Measurements from ENCODE around the gene WDR27. TPM values are rescaled to one million over a fixed set of nuclear protein-coding genes. Genes with fewer than 3 reads are reported as not detected.

Gene WDR27
- total RNA-seq, 1 donor from 2014 or later: 16.8 TPM

DNA sequence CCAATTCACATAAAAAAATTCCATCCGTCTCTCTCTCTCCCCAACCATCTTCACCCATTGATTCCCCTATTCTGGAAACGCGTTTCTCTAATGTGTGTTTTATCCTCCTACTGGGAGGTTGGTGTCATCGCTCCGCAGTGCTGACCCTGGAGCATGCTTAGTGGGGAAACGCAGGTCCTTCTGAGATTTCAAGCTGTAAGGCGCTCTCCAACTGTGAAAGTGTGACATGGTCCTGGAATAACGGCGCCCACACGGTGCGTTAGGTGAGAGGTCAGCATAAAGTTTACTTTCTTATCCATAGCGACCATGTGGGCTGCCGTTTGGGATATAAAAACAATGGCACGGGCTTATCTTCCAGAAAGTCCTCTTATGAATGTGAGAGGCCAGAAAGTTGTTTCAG is 123.9 kb downstream of the WDR27 start:
- Histone ChIP-seq H3K36me3 (ENCODE audit: control insufficient read depth, insufficient read depth, low read length) (peaks cover 2% of the 10 kb centered on the region), H3K4me3 (ENCODE audit: low read depth, low read length) (no peak overlapping the region), H3K27me3 (ENCODE audit: control insufficient read depth, insufficient read depth, low read length) (no peaks in the 10 kb centered on the region)
- TF ChIP-seq, protein P1, sequence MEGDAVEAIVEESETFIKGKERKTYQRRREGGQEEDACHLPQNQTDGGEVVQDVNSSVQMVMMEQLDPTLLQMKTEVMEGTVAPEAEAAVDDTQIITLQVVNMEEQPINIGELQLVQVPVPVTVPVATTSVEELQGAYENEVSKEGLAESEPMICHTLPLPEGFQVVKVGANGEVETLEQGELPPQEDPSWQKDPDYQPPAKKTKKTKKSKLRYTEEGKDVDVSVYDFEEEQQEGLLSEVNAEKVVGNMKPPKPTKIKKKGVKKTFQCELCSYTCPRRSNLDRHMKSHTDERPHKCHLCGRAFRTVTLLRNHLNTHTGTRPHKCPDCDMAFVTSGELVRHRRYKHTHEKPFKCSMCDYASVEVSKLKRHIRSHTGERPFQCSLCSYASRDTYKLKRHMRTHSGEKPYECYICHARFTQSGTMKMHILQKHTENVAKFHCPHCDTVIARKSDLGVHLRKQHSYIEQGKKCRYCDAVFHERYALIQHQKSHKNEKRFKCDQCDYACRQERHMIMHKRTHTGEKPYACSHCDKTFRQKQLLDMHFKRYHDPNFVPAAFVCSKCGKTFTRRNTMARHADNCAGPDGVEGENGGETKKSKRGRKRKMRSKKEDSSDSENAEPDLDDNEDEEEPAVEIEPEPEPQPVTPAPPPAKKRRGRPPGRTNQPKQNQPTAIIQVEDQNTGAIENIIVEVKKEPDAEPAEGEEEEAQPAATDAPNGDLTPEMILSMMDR (IDR thresholded peaks at IDR 0.05; ENCODE audit: insufficient read depth, low read length, severe bottlenecking): no peak
- FAIRE-seq: no peak
- no peak for DNase-seq (ENCODE audit: low read depth)

DNA sequence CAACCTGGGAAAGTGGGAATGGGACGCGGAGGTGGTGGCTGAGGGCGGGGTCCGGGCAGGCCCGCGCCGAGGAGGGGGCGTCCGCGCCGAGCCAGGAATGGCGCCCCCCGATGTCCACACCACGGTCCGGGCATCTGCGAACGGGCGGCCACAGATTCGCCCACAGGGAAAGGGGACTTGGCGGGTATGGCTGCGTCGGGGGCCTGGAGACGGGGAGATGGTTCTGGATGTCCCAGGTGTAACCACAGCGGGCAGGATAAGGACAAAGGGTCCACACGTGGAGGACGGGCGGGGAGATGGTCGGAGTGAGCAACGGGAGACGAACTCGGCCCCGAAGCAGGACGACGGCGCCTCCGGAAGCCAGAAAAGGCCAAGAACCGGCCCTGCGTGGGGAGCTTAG is 124.6 kb downstream of the WDR27 start:
- H3K36me3 ChIP-seq (ENCODE audit: control insufficient read depth, insufficient read depth, low read length): peaks cover 2% of the 10 kb centered on the region
- TF ChIP-seq, protein P1 (IDR thresholded peaks at IDR 0.05; ENCODE audit: insufficient read depth, low read length, severe bottlenecking): no peak
- H3K27me3 ChIP-seq (ENCODE audit: control insufficient read depth, insufficient read depth, low read length): no peaks in the 10 kb centered on the region
- FAIRE-seq: no peak
- no peak for DNase-seq (ENCODE audit: low read depth)
- no peak overlapping the region for H3K4me3 ChIP-seq (ENCODE audit: low read depth, low read length)

DNA sequence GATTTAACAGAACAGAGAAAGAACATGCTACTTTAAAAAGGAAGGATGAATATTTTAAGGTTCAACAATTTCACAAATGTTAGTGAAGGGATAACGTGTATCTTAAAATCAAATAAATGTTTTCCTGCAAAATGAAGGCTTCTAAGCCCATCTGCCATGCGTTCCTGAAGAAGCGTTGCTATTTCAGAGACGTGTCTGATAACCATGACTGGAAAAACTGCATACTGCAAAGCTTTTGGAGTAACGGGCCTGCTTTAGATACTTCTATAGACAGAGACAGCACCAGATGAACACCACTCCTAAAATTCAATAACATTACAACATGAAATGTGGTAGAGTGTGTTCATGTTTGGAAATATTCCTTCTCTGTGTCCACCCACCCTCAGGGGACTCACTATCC is 126.0 kb downstream of the WDR27 start:
- TF ChIP-seq, protein P1 (IDR thresholded peaks at IDR 0.05; ENCODE audit: insufficient read depth, low read length, severe bottlenecking): no peak
- H3K4me3 ChIP-seq (ENCODE audit: low read depth, low read length): no peak overlapping the region
- DNase-seq (ENCODE audit: low read depth): no peak
- no peak for FAIRE-seq
- H3K36me3 ChIP-seq (ENCODE audit: control insufficient read depth, insufficient read depth, low read length): peaks cover 2% of the 10 kb centered on the region
- H3K27me3 ChIP-seq (ENCODE audit: control insufficient read depth, insufficient read depth, low read length): no peaks in the 10 kb centered on the region

DNA sequence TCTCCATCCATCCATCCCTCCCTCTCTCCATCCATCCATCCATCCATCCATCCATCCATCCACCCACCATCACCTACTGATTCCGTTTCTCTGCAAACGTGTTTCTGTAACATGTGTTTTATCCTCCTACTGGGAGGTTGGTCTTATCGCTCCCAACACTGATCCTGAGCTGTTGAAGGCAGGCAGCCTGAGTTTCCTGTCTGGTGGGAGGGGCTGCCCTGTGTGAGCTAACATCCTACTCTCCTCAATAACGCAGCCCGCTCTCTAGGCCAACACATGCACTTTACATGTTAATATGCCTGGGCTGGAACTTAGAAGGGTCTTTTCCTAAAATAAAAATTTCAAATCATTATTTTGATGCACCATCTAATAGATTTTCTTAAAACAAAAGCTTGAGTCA is 126.5 kb downstream of the WDR27 start:
- FAIRE-seq: no peak
- TF ChIP-seq, protein P1 (IDR thresholded peaks at IDR 0.05; ENCODE audit: insufficient read depth, low read length, severe bottlenecking): no peak
- no peak for DNase-seq (ENCODE audit: low read depth)
- Histone ChIP-seq H3K4me3 (ENCODE audit: low read depth, low read length) (no peak overlapping the region), H3K27me3 (ENCODE audit: control insufficient read depth, insufficient read depth, low read length) (no peaks in the 10 kb centered on the region), H3K36me3 (ENCODE audit: control insufficient read depth, insufficient read depth, low read length) (peaks cover 2% of the 10 kb centered on the region)

DNA sequence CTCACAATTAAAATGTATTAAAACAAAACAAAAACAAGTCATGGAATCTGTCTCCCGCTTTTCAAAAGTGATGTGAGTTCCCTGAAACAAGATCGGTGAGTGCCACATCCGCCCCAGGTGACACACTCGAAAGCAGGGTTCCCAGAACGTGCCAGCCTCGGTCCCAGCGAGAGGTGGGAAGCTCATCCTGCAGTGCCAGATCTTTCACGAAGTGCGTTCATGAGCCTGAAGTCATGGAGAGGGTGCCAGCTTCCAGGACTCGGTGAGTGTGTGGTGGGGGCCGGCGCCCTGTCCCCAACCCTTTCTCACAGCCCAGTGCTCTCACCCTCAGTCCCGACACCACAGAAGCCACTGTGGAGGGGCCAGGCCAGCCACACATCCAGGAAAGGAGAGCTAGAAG is 127.4 kb downstream of the WDR27 start:
- H3K36me3 ChIP-seq (ENCODE audit: control insufficient read depth, insufficient read depth, low read length): peaks cover 2% of the 10 kb centered on the region
- H3K27me3 ChIP-seq (ENCODE audit: control insufficient read depth, insufficient read depth, low read length): no peaks in the 10 kb centered on the region
- H3K4me3 ChIP-seq (ENCODE audit: low read depth, low read length): no peak overlapping the region
- TF ChIP-seq, protein P1 (IDR thresholded peaks at IDR 0.05; ENCODE audit: insufficient read depth, low read length, severe bottlenecking): no peak
- FAIRE-seq (no peak), DNase-seq (ENCODE audit: low read depth) (no peak)

DNA sequence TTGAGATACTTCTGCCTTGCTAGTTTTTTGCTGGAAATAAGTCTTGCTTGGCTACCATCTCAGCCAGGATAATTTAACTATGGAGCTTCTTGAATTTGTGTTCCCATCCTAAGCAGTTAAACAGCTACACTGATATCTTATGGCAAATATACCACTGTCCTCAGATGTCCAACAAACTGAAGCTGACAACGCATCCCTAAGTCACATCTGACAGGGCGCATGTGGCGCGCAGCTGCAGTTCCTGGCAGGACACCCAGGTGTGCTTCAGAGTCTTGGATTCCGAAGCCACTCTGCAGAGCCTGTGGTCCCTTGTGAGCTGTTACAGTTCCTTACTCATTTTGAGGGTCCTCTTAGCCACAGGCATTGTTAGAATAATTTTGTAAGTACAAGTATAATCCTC is 127.9 kb downstream of the WDR27 start:
- Histone ChIP-seq H3K4me3 (ENCODE audit: low read depth, low read length) (no peak overlapping the region), H3K27me3 (ENCODE audit: control insufficient read depth, insufficient read depth, low read length) (no peaks in the 10 kb centered on the region), H3K36me3 (ENCODE audit: control insufficient read depth, insufficient read depth, low read length) (peaks cover 1% of the 10 kb centered on the region)
- TF ChIP-seq, protein P1 (IDR thresholded peaks at IDR 0.05; ENCODE audit: insufficient read depth, low read length, severe bottlenecking): no peak
- no peak for FAIRE-seq
- no peak for DNase-seq (ENCODE audit: low read depth)
